Lung (tissue), 12 donors: Measurements from ENCODE around the gene NTM. TPM values are rescaled to one million over a fixed set of nuclear protein-coding genes. Genes with fewer than 3 reads are reported as not detected.

ENCODE experiments used
- ATAC-seq: fragments of 200-7000 bp; cut with Tn5 transposase; one replicate; pipeline ENCODE4 v1.9.1; 2020; ENCODE audit warnings: moderate number of reproducible peaks; ENCODE audit not compliant: insufficient read depth, low FRiP score
- DNase-seq, 3 donors: peaks; one replicate each; pipeline ENCODE4 v3.0.0-alpha.2; 2013 to 2017
- H3K27ac ChIP-seq, 2 donors: one replicate each; pipeline ENCODE4 v1.5.1; 2013; ENCODE audit warnings: mild to moderate bottlenecking in 2 of 2, moderate library complexity in 2 of 2, control low read depth in 1 of 2, inconsistent platforms in 1 of 2, low read depth in 1 of 2, low read length in 1 of 2
- H3K27me3 ChIP-seq, 3 donors: one replicate each; pipeline ENCODE4 v1.5.1; 2013; ENCODE audit warnings: low read length in 2 of 3; ENCODE audit not compliant: control insufficient read depth in 3 of 3, insufficient read depth in 3 of 3
- H3K36me3 ChIP-seq, 4 donors: one replicate each; pipeline ENCODE4 v1.5.1; 2013; ENCODE audit warnings: low read length in 4 of 4, mild to moderate bottlenecking in 1 of 4, moderate library complexity in 1 of 4; ENCODE audit not compliant: control insufficient read depth in 4 of 4, insufficient read depth in 4 of 4
- H3K4me1 ChIP-seq, 5 donors: one replicate each; pipeline ENCODE4 v1.5.1; 2013; ENCODE audit warnings: low read length in 5 of 5, mild to moderate bottlenecking in 2 of 5, moderate library complexity in 1 of 5; ENCODE audit not compliant: control insufficient read depth in 5 of 5, insufficient read depth in 5 of 5
- H3K4me3 ChIP-seq: one replicate; pipeline ENCODE4 v1.5.1; 2013; ENCODE audit warnings: mild to moderate bottlenecking, control low read depth, moderate library complexity
- H3K9ac ChIP-seq, 2 donors: one replicate each; pipeline ENCODE4 v1.5.1; 2013; ENCODE audit warnings: low read length in 2 of 2, control low read depth in 1 of 2; ENCODE audit not compliant: insufficient read depth in 1 of 2
- H3K9me3 ChIP-seq, 4 donors: one replicate each; pipeline ENCODE4 v1.5.1; 2013; ENCODE audit warnings: low read length in 3 of 4, mild to moderate bottlenecking in 1 of 4, moderate library complexity in 1 of 4; ENCODE audit not compliant: control insufficient read depth in 4 of 4, insufficient read depth in 3 of 4
- CTCF ChIP-seq: IDR thresholded peaks from 2 replicates; pipeline ENCODE4 v1.5.1; 2012; ENCODE audit warnings: mild to moderate bottlenecking; ENCODE audit errors: control extremely low read depth, extremely low read depth
- WGBS, 2 donors: extraction: QIAGEN DNeasy Blood & Tissue Kit; methylation state at CpG; one replicate each; pipeline ENCODE4 v1.1.7; 2013; 5-methylcytosine and 5-hydroxymethylcytosine counted together
- polyA plus RNA-seq, 2 donors: library from polyadenylated mRNA; stranded (reverse); fragments of 200-250 nt; gene quantifications; one replicate each; pipeline ENCODE4 v1.2.1, GENCODE V29; 2013
- total RNA-seq, 2 donors: library from RNA; depleted of rRNA in 1 of 2; stranded (reverse); fragments of >200 nt in 1 of 2; gene quantifications; one replicate each; pipeline ENCODE4 v1.2.1, GENCODE V29; 2014 to 2021
- donor health status: control.
- donor health status: control.
- donor health status: Bipolar disorder and iron deficiency.
- donor health status: healthy.
- donor health status: DM: yes; HTN: yes; CAD: no.

Gene NTM
- total and polyA plus RNA-seq, 4 donors = 0.39 to 30.9 (median 7.2) TPM

GRCh38 chr11:131969261-131969660 lies 598.8 kb downstream of the NTM start:
- H3K9ac ChIP-seq = no peak overlapping the region
- 91 to 92% methylated on average over 2 of the region's 2 CpGs for WGBS, 2 donors
- H3K27me3 ChIP-seq = no peaks in the 10 kb centered on the region
- H3K4me3 ChIP-seq = no peak overlapping the region
- TF ChIP-seq CTCF = no peak
- no peaks in the 10 kb centered on the region for H3K36me3 ChIP-seq
- no peaks in the 10 kb centered on the region for H3K4me1 ChIP-seq
- H3K9me3 ChIP-seq = peaks cover 0 to 3% (median 0%) of the 10 kb centered on the region in 4 donors
- DNase-seq (no peak), ATAC-seq (no peak)
- no peak overlapping the region for H3K27ac ChIP-seq

GRCh38 chr11:131973061-131973460 lies 602.6 kb downstream of the NTM start:
- no peaks in the 10 kb centered on the region for H3K9me3 ChIP-seq
- H3K27me3 ChIP-seq = no peaks in the 10 kb centered on the region
- ATAC-seq = no peak
- no peaks in the 10 kb centered on the region for H3K36me3 ChIP-seq
- H3K4me3 ChIP-seq = no peak overlapping the region
- no peak overlapping the region for H3K9ac ChIP-seq
- WGBS, 2 donors = 87 to 94% methylated on average over 2 of the region's 2 CpGs
- DNase-seq = no peak
- TF ChIP-seq CTCF = no peak
- no peak overlapping the region for H3K27ac ChIP-seq
- H3K4me1 ChIP-seq = no peaks in the 10 kb centered on the region

GRCh38 chr11:131975619-131976018 lies 605.2 kb downstream of the NTM start:
- Histone ChIP-seq H3K27me3 (no peaks in the 10 kb centered on the region), H3K4me1 (no peaks in the 10 kb centered on the region)
- 48 to 57% methylated on average over 5 of the region's 5 CpGs for WGBS, 2 donors

More at GRCh38 chr11:131975619-131976018, 605.2 kb downstream of the NTM start:
- DNase-seq (no peak), ATAC-seq (no peak)
- Histone ChIP-seq H3K9ac (no peak overlapping the region), H3K4me3 (no peak overlapping the region), H3K27ac (no peak overlapping the region), H3K9me3 (no peaks in the 10 kb centered on the region), H3K36me3 (no peaks in the 10 kb centered on the region)
- TF ChIP-seq CTCF = no peak
